ENCODE results near the gene KAZN. TPM values are rescaled to one million over a fixed set of nuclear protein-coding genes. Genes with fewer than 3 reads are reported as not detected.

Gene KAZN
- total and polyA plus RNA-seq, 2 donors from 2014 or later: 17.4 to 60.8 TPM

- Histone ChIP-seq H3K9ac (ENCODE audit: low read length in 3 of 3) (no peak overlapping the region), H3K27ac (ENCODE audit: low read depth in 2 of 2, low read length in 2 of 2) (no peak overlapping the region), H3K4me1 (ENCODE audit: control insufficient read depth in 2 of 3, insufficient read depth in 2 of 3, low read depth in 1 of 3, low read length in 3 of 3) (peaks cover 0 to 3% (median 0%) of the 10 kb centered on the region in 3 donors), H3K36me3 (ENCODE audit: control insufficient read depth in 2 of 3, insufficient read depth in 3 of 3, low read length in 3 of 3) (no peaks in the 10 kb centered on the region), H3K9me3 (ENCODE audit: control insufficient read depth in 2 of 3, insufficient read depth in 1 of 3, low read length in 3 of 3) (no peaks in the 10 kb centered on the region), H3K4me3 (ENCODE audit: low read length in 3 of 3) (no peak overlapping the region), H3K27me3 (ENCODE audit: control insufficient read depth, insufficient read depth, low read length) (no peaks in the 10 kb centered on the region)
- intact Hi-C loops (cut with DNase I): no loop called here
- FAIRE-seq (no peak), DNase-seq (no peak)
- no peak for TF ChIP-seq CTCF (IDR thresholded peaks at IDR 0.05; ENCODE audit: borderline replicate concordance, extremely low read depth, insufficient read depth)
Observed at GRCh38 chr1:14778541-14778897, 180.0 kb downstream of the KAZN start.

GRCh38 chr1:14778898-14779865 lies 180.7 kb downstream of the KAZN start:
- FAIRE-seq: no peak
- no peaks in the 10 kb centered on the region for H3K9me3 ChIP-seq (ENCODE audit: control insufficient read depth in 2 of 3, insufficient read depth in 1 of 3, low read length in 3 of 3)
- H3K27ac ChIP-seq (ENCODE audit: low read depth in 2 of 2, low read length in 2 of 2): no peak overlapping the region
- TF ChIP-seq CTCF (IDR thresholded peaks at IDR 0.05; ENCODE audit: borderline replicate concordance, extremely low read depth, insufficient read depth): peak; percentile 54
- intact Hi-C loops (cut with DNase I): no loop called here
- peaks cover 0 to 3% (median 0%) of the 10 kb centered on the region in 3 donors for H3K4me1 ChIP-seq (ENCODE audit: control insufficient read depth in 2 of 3, insufficient read depth in 2 of 3, low read depth in 1 of 3, low read length in 3 of 3)
- peak in 2 of 5 donors; percentile 32 to 36 for DNase-seq
- H3K9ac ChIP-seq (ENCODE audit: low read length in 3 of 3): no peak overlapping the region
- no peaks in the 10 kb centered on the region for H3K36me3 ChIP-seq (ENCODE audit: control insufficient read depth in 2 of 3, insufficient read depth in 3 of 3, low read length in 3 of 3)
- no peak overlapping the region for H3K4me3 ChIP-seq (ENCODE audit: low read length in 3 of 3)
- H3K27me3 ChIP-seq (ENCODE audit: control insufficient read depth, insufficient read depth, low read length): no peaks in the 10 kb centered on the region

GRCh38 chr1:14780271-14780670 lies 181.8 kb downstream of the KAZN start:
- no peak for TF ChIP-seq CTCF (IDR thresholded peaks at IDR 0.05; ENCODE audit: borderline replicate concordance, extremely low read depth, insufficient read depth)
- FAIRE-seq: no peak
- H3K27ac ChIP-seq (ENCODE audit: low read depth in 2 of 2, low read length in 2 of 2): no peak overlapping the region

More at GRCh38 chr1:14780271-14780670, 181.8 kb downstream of the KAZN start:
- Histone ChIP-seq H3K4me3 (ENCODE audit: low read length in 3 of 3) (no peak overlapping the region), H3K27me3 (ENCODE audit: control insufficient read depth, insufficient read depth, low read length) (no peaks in the 10 kb centered on the region), H3K36me3 (ENCODE audit: control insufficient read depth in 2 of 3, insufficient read depth in 3 of 3, low read length in 3 of 3) (no peaks in the 10 kb centered on the region), H3K9me3 (ENCODE audit: control insufficient read depth in 2 of 3, insufficient read depth in 1 of 3, low read length in 3 of 3) (no peaks in the 10 kb centered on the region), H3K9ac (ENCODE audit: low read length in 3 of 3) (no peak overlapping the region), H3K4me1 (ENCODE audit: control insufficient read depth in 2 of 3, insufficient read depth in 2 of 3, low read depth in 1 of 3, low read length in 3 of 3) (peaks cover under 1 to 4% (median 4%) of the 10 kb centered on the region in 3 donors)
- peak in 1 of 5 donors; percentile 16 for DNase-seq
- intact Hi-C loops (cut with DNase I): no loop called here

All from kidney (tissue), 14 donors.